Left ventricle myocardium superior (tissue), 1 donor: ENCODE data around the gene GPR139. TPM values are rescaled to one million over a fixed set of nuclear protein-coding genes. Genes with fewer than 3 reads are reported as not detected.

Source experiments
- ATAC-seq: fragments of 200-7000 bp; cut with Tn5 transposase; one replicate; pipeline ENCODE4 v1.9.1; 2020; ENCODE audit warnings: mild to moderate bottlenecking, moderate library complexity
- DNase-seq: peaks from one replicate; pipeline ENCODE4 v3.0.0-alpha.2; 2020
- intact Hi-C: fragments of 100-400 bp; cut with micrococcal nuclease; formaldehyde crosslinking; loops from one replicate; pipeline ENCODE4 v1.11.0; 2022
- total RNA-seq: library from RNA; stranded (reverse); fragmentation: NEBNext Ultra II Directional; extraction: Animal tissue kit (Norgen Biotek cat#: 25700); gene quantifications from one replicate; pipeline ENCODE4 v1.2.1, GENCODE V29; 2021
- donor health status: DM: no; HTN: yes; CAD: no; lungs with severe emphysema.

The GPR139 gene
- total RNA-seq, 1 donor from 2014 or later = not detected

- DNase-seq (no peak), ATAC-seq (no peak)
- intact Hi-C loops = no loop called here
These were observed 9.2 kb downstream of the GPR139 start for GRCh38 chr16:20064520-20064919.

GRCh38 chr16:20061132-20061531, 12.6 kb downstream of the GPR139 start:
- intact Hi-C loops = no loop called here
- ATAC-seq = no peak
- no peak for DNase-seq

DNA sequence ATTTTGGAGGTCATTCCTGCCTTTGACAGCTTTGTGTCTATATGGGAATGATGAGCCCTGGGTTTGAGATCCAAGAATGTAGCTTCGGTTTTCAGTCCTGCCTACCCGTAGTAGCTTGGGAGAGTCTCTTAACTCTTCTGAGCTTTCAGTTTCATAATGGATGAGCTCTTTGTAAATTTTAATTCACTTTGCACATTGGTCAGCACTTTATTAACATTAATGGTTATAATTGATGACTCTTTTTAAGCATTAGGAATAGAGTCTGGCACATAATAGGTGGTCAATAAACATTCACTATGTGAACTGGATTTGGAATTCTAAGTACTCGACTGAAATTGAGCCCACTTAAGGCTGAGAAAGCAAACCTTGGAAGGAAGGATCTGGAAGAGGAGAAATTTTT, 17.3 kb downstream of the GPR139 start:
- DNase-seq (no peak), ATAC-seq (no peak)
- intact Hi-C loops = no loop called here

GRCh38 chr16:20053336-20053735, 20.4 kb downstream of the GPR139 start:
- no peak for DNase-seq
- intact Hi-C loops = no loop called here
- ATAC-seq = no peak

GRCh38 chr16:20051611-20052010, 22.1 kb downstream of the GPR139 start:
- DNase-seq (no peak), ATAC-seq (no peak)
- intact Hi-C loops = no loop called here

DNA sequence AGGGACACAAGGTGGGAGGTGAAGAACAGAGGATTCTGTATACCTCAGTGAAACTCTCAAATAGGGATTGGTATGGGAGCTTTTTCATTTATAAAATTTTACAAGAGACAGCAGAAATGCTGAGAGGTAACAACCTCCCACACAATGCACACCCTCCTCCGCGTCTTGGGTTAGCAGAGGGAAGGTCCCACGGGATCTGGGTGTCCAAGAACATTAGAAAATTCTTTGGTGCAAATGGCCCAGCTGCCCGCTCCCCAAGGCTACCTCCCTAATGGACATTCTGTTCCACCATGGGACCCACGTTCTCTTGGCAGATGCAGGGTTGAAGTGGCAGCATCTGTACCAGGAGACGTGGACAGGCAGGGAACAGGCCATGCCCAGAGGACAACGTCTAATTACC, 22.5 kb downstream of the GPR139 start:
- DNase-seq (no peak), ATAC-seq (no peak)
- intact Hi-C loops = no loop called here

DNA sequence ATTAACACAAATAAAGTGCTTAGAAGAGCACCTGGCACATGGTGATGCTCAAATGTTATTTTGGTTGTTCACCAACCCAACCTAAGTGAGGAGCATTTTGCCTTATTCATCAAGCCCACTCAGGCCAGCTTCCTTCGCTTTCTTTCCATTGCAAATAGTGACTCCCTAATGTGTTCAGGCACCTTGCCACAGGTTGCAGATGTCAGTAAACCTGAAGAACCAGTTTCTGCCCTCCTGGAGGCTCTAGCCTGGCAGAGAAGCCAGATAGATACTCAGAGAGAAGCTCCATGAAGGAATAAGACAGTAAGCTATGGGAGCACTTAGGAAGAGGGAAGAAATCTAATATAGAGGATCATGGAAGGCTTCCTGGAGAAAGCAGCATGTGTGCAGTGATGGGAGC, 23.9 kb downstream of the GPR139 start:
- intact Hi-C loops = no loop called here

GRCh38 chr16:20045886-20046285, 27.8 kb downstream of the GPR139 start:
- DNase-seq (no peak), ATAC-seq (no peak)
- intact Hi-C loops = no loop called here

More for the DNA sequence above, 23.9 kb downstream of the GPR139 start:
- no peak for ATAC-seq
- no peak for DNase-seq

GRCh38 chr16:20042848-20043247, 30.8 kb downstream of the GPR139 start:
- ATAC-seq = no peak
- intact Hi-C loops = no loop called here
- DNase-seq = no peak

- DNase-seq (no peak), ATAC-seq (no peak)
- intact Hi-C loops = no loop called here
These were observed 31.6 kb downstream of the GPR139 start for GRCh38 chr16:20041924-20042596.

DNA sequence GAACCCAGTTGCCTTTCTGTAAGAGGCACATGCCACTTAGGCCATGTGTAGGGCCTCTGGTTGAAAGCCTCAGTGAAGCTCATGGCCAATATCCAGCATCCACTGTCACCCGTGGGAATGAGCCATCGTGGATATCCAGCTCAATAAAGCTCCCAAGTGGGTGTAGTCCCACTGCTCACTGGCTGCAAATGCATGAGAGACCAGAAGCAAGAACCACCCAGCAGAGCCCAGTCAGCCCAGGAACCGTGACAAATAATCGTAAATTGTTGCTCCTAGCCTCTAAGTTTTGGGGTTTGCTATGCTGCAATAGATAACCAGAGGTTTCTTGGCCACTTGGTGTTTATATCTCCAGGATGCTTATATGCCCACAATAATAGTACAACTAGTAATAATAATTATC, 33.7 kb downstream of the GPR139 start:
- ATAC-seq = no peak
- DNase-seq = no peak
- intact Hi-C loops = no loop called here

GRCh38 chr16:20029611-20030010, 44.1 kb downstream of the GPR139 start:
- DNase-seq = no peak
- intact Hi-C loops = no loop called here
- no peak for ATAC-seq

GRCh38 chr16:20026361-20027072, 47.2 kb downstream of the GPR139 start:
- ATAC-seq (no peak), DNase-seq (no peak)
- intact Hi-C loops = no loop called here

DNA sequence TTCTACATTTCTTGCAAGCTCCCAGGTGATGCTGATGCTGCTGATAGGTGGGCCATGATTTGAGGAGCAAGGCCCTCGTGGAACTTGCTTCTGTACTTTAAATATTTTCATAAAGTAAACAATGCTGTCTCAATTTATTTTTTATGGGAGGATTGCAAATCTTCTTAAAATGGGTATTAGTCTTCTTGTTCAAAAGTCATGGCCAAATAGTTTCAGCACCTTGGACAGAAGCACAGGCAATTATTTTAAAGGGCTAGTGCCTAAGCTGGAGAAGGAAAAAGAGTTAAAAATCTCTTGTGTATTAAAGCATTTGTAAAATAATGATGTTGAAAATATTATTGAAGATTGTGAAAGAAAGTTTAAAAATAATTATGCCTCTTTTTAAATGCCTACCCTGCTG, 50.5 kb downstream of the GPR139 start:
- ATAC-seq (no peak), DNase-seq (no peak)
- intact Hi-C loops = no loop called here

DNA sequence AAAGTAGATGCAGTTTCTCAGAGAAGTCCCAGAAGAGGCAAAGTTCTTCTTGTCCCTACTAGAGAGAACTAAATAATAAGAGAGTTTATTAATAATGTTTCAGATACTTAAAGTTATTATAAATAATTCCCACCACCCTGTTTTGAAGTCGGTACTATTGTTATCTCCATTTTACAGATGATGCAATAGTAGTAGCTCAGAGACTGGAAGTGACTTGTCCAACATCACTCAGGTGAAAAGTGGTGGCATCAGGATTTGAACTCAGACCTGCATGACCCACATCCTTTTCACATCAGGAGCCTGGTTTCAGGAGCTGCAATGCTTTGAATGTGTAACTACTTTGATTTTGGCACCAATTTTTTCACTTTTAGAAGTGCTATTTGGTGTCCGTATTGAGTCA, 52.7 kb downstream of the GPR139 start:
- ATAC-seq (no peak), DNase-seq (no peak)
- intact Hi-C loops = no loop called here

- ATAC-seq (no peak), DNase-seq (no peak)
- intact Hi-C loops = no loop called here
These were observed 53.6 kb downstream of the GPR139 start for GRCh38 chr16:20020083-20020482.

DNA sequence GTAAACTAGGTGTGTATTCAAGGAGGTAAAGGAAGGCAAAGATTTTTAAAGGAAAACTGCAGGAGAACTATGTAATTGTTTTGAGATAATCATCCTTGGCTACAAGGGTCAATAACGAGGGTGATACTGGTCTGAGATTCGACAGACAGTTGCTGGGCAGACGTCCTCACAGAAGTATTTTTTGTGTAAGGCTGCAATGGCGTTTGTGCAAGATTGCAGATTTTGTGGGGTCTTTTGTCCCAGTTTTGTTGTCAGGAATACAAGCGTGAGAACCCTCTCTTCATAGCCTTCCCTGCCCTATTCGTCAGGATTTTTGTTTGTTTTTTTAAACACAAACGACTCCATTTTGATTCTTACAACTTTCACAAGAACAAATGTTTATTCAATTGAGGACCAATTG, 57.5 kb downstream of the GPR139 start:
- no peak for ATAC-seq

GRCh38 chr16:20004931-20005330, 68.8 kb downstream of the GPR139 start:
- ATAC-seq (no peak), DNase-seq (no peak)
- intact Hi-C loops = no loop called here

More for the DNA sequence above, 57.5 kb downstream of the GPR139 start:
- DNase-seq = no peak
- intact Hi-C loops = no loop called here

DNA sequence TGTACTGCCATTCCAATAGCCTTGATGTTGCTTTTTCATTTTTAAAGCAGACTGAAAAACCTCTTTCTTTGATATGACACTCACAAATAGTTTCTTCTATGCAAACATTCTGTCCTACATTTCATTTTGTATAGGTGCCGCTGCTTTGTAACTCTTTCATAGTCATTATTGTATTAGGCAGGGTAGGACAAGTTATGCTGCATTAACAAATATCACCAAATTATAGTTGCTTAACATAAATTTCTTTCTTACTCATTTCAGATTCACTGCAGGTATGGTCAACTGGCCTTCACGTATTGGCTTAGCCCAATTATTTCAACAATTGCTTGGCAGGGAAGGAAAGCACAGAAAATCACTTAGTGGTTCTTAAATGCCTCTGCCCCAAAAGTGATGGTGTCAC, 70.8 kb downstream of the GPR139 start:
- no peak for DNase-seq
- no peak for ATAC-seq
- intact Hi-C loops = no loop called here

GRCh38 chr16:20001856-20002707, 71.6 kb downstream of the GPR139 start:
- ATAC-seq = no peak
- intact Hi-C loops = no loop called here

More at GRCh38 chr16:20001856-20002707, 71.6 kb downstream of the GPR139 start:
- DNase-seq = no peak
